HG03135 (cell line): ENCODE measurements around the gene KRT10.

Experiments
- ATAC-seq: cut with Tn5 transposase; IDR thresholded peaks from one replicate; pipeline ENCODE4 v1.9.1; 2021; ENCODE audit warnings: mild to moderate bottlenecking, moderate library complexity; ENCODE audit not compliant: unreplicated experiment

Gene KRT10

GRCh38 chr17:40809721-40810421 is 12.5 kb downstream of the KRT10 start:
- ATAC-seq, result no peak

- no peak for ATAC-seq
These were observed 16.3 kb downstream of the KRT10 start for GRCh38 chr17:40806131-40806530.

- no peak for ATAC-seq
These were observed 18.8 kb downstream of the KRT10 start for GRCh38 chr17:40803617-40804082.

GRCh38 chr17:40801157-40801556 is 21.3 kb downstream of the KRT10 start:
- ATAC-seq, result no peak

- no peak for ATAC-seq
These were observed 22.0 kb downstream of the KRT10 start for GRCh38 chr17:40800381-40800780.

- no peak for ATAC-seq
These were observed 22.6 kb downstream of the KRT10 start, which contains the start of gene KRT28 for GRCh38 chr17:40799859-40800258. TSS of gene KRT28 (minus strand) at chr17:40799959. CDS start at chr17:40799893, 66 bp downstream.

GRCh38 chr17:40796846-40797245 is 25.6 kb downstream of the KRT10 start:
- no peak for ATAC-seq

- ATAC-seq, result no peak
These were observed 27.3 kb downstream of the KRT10 start for GRCh38 chr17:40795019-40795667.

GRCh38 chr17:40794466-40794865 is 27.9 kb downstream of the KRT10 start:
- no peak for ATAC-seq

- no peak for ATAC-seq
These were observed 28.6 kb downstream of the KRT10 start for GRCh38 chr17:40793832-40794231.

- no peak for ATAC-seq
These were observed 30.5 kb downstream of the KRT10 start for GRCh38 chr17:40791787-40792436.

- ATAC-seq, result no peak
These were observed 31.3 kb downstream of the KRT10 start for GRCh38 chr17:40791111-40791510.

- no peak for ATAC-seq
These were observed 40.0 kb downstream of the KRT10 start, which contains the start of gene KRT27 for GRCh38 chr17:40782450-40782849. TSS of gene KRT27 (minus strand) at chr17:40782550. CDS start at chr17:40782493, 57 bp downstream.

GRCh38 chr17:40779181-40779909 is 43.1 kb downstream of the KRT10 start:
- ATAC-seq, result no peak

- ATAC-seq, result no peak
These were observed 44.0 kb downstream of the KRT10 start for GRCh38 chr17:40778461-40778860.

GRCh38 chr17:40777971-40778370 is 44.4 kb downstream of the KRT10 start:
- no peak for ATAC-seq

GRCh38 chr17:40777459-40777858 is 45.0 kb downstream of the KRT10 start:
- ATAC-seq, result no peak

- no peak for ATAC-seq
These were observed 46.5 kb downstream of the KRT10 start for GRCh38 chr17:40775945-40776344.

- no peak for ATAC-seq
These were observed 50.3 kb downstream of the KRT10 start, which contains the start of gene KRT26 for GRCh38 chr17:40772101-40772500. TSS of gene KRT26 (minus strand) at chr17:40772201. CDS start at chr17:40772113, 88 bp downstream.
